Lower lobe of right lung (tissue), 2 donors: ENCODE data around the gene MICALL1. TPM values are rescaled to one million over a fixed set of nuclear protein-coding genes. Genes with fewer than 3 reads are reported as not detected.

Experiments
- ATAC-seq, 2 donors: fragments of 200-7000 bp; cut with Tn5 transposase; one replicate each; pipeline ENCODE4 v1.9.1; 2020 to 2022; ENCODE audit warnings: mild to moderate bottlenecking in 2 of 2, moderate library complexity in 2 of 2
- DNase-seq: peaks from one replicate; pipeline ENCODE4 v3.0.0-alpha.2; 2020
- H3K27ac ChIP-seq: fragments of 200-600 bp; one replicate; pipeline ENCODE4 v1.8.0; 2022
- H3K27me3 ChIP-seq: fragments of 200-600 bp; one replicate; pipeline ENCODE4 v1.8.0; 2022; ENCODE audit warnings: low read depth
- H3K36me3 ChIP-seq: fragments of 200-600 bp; one replicate; pipeline ENCODE4 v1.8.0; 2022; ENCODE audit warnings: mild to moderate bottlenecking
- H3K4me1 ChIP-seq: fragments of 200-600 bp; one replicate; pipeline ENCODE4 v1.8.0; 2022
- H3K4me3 ChIP-seq: fragments of 200-600 bp; one replicate; pipeline ENCODE4 v1.8.0; 2022; ENCODE audit warnings: mild to moderate bottlenecking
- H3K9me3 ChIP-seq: fragments of 200-600 bp; one replicate; pipeline ENCODE4 v1.8.0; 2022
- intact Hi-C: fragments of 100-400 bp; cut with DNase I; formaldehyde crosslinking; loops from one replicate; pipeline ENCODE4 v1.11.0; 2022
- total RNA-seq: library from RNA; stranded (reverse); fragmentation: NEBNext Ultra II Directional; extraction: Animal tissue kit (Norgen Biotek cat#: 25700); gene quantifications from one replicate; pipeline ENCODE4 v1.2.1, GENCODE V29; 2021
- TF ChIP-seq, protein P1 (sequence below): fragments of 200-600 bp; IDR thresholded peaks from one replicate; pipeline ENCODE4 v1.8.0; 2022; ENCODE audit warnings: antibody characterized with exemption, mild to moderate bottlenecking
- donor health status: DM: no; HTN: yes; CAD: no; lungs with severe emphysema.

MICALL1 gene
- total RNA-seq, 1 donor from 2014 or later, result 32.2 TPM

DNA sequence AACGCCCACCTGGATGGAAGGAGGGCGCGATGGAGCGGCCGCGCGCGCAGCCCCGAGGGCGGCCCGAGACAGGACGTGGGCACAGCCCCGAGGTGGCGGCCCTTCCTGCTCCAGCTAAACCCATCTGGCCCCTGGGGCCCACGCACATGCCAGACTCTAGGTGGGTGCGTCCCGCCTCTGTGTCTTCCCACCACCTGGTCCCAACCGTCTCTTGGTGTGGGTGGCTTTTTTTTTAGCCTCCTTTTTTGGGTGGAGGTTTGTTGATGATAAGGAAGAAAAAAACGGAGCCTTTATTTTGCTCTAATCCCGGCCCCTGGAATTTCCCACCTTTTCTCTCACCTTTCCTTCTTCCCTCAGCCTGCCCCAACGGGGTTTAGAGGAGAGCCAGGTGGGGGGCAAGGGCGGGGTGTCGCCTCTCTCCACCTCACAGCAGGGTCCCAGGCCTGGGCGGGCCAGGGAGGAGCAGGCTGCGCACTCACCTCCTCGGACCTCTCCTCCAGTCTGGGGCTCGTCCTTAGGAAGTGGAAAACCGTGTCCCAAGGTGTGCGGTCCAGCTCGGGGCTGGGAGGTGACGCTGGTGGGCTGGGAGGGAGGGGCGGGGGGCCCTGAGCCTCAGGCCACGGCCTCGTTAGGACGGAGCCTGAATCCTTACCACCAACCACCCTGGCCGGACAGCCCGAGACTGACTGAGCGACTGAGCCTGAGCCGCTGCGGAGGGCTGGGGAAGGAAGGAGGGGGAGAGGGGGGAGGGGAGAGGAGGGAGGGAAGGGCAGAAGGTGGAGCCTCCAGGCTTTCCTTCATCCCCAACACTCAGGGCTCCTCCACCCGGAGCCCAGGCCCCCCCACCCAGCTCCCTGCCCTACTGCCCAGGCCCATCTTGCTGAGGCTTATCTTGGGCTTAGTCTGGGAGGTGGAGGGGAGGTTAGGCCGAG is 78.0 kb downstream of the MICALL1 start, which contains the start of gene SOX10:
SOX10 (minus strand) TSS at position 696 of the 932 bp plus-strand sequence. CDS start 771 bp downstream, outside the sequence.
- Histone ChIP-seq H3K9me3 (no peaks in the 10 kb centered on the region), H3K27ac (no peak within 1 kb of the TSS), H3K27me3 (no peaks in the 10 kb centered on the region), H3K36me3 (no peaks in the 10 kb centered on the region), H3K4me1 (no peaks in the 10 kb centered on the region), H3K4me3 (no peak within 1 kb of the TSS)
- TF ChIP-seq, protein P1, sequence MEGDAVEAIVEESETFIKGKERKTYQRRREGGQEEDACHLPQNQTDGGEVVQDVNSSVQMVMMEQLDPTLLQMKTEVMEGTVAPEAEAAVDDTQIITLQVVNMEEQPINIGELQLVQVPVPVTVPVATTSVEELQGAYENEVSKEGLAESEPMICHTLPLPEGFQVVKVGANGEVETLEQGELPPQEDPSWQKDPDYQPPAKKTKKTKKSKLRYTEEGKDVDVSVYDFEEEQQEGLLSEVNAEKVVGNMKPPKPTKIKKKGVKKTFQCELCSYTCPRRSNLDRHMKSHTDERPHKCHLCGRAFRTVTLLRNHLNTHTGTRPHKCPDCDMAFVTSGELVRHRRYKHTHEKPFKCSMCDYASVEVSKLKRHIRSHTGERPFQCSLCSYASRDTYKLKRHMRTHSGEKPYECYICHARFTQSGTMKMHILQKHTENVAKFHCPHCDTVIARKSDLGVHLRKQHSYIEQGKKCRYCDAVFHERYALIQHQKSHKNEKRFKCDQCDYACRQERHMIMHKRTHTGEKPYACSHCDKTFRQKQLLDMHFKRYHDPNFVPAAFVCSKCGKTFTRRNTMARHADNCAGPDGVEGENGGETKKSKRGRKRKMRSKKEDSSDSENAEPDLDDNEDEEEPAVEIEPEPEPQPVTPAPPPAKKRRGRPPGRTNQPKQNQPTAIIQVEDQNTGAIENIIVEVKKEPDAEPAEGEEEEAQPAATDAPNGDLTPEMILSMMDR, result no peak
- intact Hi-C loops, result no loop called here
- DNase-seq (no peak), ATAC-seq (no peak)

DNA sequence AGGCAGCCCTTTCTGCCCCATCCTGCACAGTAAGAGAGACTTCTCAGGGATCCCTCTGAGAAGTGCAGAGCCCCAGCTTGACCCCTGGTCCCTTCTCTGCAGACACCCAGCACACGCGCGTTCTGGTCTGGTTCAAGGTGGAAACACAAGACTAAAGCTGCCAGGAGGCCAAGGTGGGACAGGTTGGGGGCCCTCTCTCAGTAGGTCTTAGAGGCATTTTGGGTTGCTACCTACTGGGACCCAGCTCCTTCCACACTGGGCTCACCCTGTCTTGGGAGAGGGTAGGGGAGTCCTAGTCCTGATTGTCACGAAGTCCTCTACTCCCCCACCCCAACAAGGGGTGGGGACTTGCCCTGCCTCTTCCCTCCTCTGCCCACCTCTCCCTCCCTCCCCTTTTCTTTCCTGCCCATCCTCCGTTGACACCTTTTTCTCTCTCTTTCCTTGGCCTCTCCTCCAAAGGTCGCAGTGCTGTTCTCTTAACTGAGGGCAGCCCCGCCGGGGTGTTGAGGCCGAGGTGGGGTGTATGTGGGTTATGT is 79.0 kb downstream of the MICALL1 start:
- no peak overlapping the region for H3K4me3 ChIP-seq
- H3K4me1 ChIP-seq, result no peaks in the 10 kb centered on the region
- intact Hi-C loops, result no loop called here

DNA sequence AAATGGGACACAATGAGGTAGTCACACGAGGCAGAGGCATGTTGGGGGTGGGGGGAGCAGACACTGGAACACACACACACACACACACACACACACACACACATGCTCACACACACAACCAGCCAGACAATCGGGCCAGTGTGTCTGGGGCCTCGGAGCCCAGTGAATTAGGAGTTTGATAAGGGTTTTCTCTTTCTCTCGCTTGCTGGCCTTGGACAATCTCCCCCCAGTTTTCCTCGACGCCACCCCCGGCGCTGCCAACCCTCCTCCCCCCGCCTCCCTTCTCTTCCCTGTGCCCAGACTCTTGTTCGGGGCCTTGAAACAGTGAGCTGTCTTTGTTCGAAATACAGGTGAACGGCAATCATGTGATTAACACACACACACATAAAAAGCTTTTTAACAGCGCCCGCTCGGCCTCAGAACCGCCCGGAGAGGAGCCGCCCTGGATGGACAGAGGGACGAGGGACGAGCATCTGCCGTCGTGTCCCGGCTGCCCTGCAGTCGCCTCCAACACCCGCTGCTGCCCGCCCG is 79.7 kb downstream of the MICALL1 start:
- intact Hi-C loops, result no loop called here
- Histone ChIP-seq H3K27me3 (no peaks in the 10 kb centered on the region), H3K4me1 (no peaks in the 10 kb centered on the region), H3K27ac (no peak overlapping the region), H3K9me3 (no peaks in the 10 kb centered on the region), H3K4me3 (no peak overlapping the region), H3K36me3 (no peaks in the 10 kb centered on the region)
- TF ChIP-seq, protein P1, result no peak
- no peak for DNase-seq
- ATAC-seq, result no peak

More for the DNA sequence above, 79.0 kb downstream of the MICALL1 start:
- no peak for DNase-seq
- Histone ChIP-seq H3K9me3 (no peaks in the 10 kb centered on the region), H3K27me3 (no peaks in the 10 kb centered on the region), H3K27ac (no peak overlapping the region), H3K36me3 (no peaks in the 10 kb centered on the region)
- no peak for ATAC-seq
- TF ChIP-seq, protein P1, result no peak

DNA sequence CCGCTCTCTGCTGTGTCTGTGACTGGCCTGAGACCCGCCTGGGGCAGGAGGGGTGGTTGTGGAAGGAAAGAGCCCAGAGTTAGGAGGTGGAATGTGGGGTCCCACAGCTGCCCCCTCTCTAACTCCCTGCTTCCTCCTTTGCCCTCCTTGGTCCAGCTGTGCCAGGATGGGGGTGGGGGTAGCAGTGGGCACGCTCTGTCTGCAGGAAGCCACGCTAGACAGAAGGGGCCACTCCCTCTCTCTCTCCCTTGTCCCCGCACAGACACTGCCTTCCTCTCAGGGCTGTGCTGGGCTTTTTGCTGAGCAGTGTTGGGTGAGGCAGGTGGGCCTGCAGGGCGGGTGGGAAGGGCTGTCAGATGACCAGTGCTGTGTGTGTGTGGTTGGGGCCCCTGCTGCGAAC is 80.3 kb downstream of the MICALL1 start:
- DNase-seq (no peak), ATAC-seq (no peak)
- no peaks in the 10 kb centered on the region for H3K9me3 ChIP-seq
- intact Hi-C loops, result no loop called here
- no peaks in the 10 kb centered on the region for H3K27me3 ChIP-seq
- no peak overlapping the region for H3K27ac ChIP-seq
- no peaks in the 10 kb centered on the region for H3K4me1 ChIP-seq
- no peak overlapping the region for H3K4me3 ChIP-seq
- TF ChIP-seq, protein P1, result no peak
- H3K36me3 ChIP-seq, result no peaks in the 10 kb centered on the region

- Histone ChIP-seq H3K9me3 (no peaks in the 10 kb centered on the region), H3K4me1 (no peaks in the 10 kb centered on the region), H3K4me3 (no peak overlapping the region), H3K36me3 (no peaks in the 10 kb centered on the region), H3K27ac (no peak overlapping the region), H3K27me3 (no peaks in the 10 kb centered on the region)
- TF ChIP-seq, protein P1, result no peak
- ATAC-seq (no peak), DNase-seq (no peak)
- intact Hi-C loops, result no loop called here
Observed at GRCh38 chr22:37989146-37990045, 83.3 kb downstream of the MICALL1 start.
